B cell (primary cell): ENCODE measurements around the gene DYNLT2. TPM values are rescaled to one million over a fixed set of nuclear protein-coding genes. Genes with fewer than 3 reads are reported as not detected.
"Not testable (repeated sequence)": the region's sequence is repeated elsewhere in the genome, so short reads cannot be mapped to it uniquely, and the experiment has no call there.

Experiments used
- ATAC-seq: fragments of 200-7000 bp; cut with Tn5 transposase; one replicate; pipeline ENCODE4 v1.10.0; 2021; ENCODE audit warnings: low read depth, mild to moderate bottlenecking, moderate number of reproducible peaks, moderate library complexity
- CTCF ChIA-PET: fragments of 350-600 bp; sonication (Branson Sonifier 250); formaldehyde crosslinking; loops from one replicate; lab custom pipeline; 2021; ENCODE audit warnings: antibody characterized with exemption, inconsistent platforms; lab: Charles Lee
- POLR2A ChIA-PET: fragments of 350-600 bp; sonication (Branson Sonifier 250); formaldehyde crosslinking; loops from one replicate; lab custom pipeline; 2021; ENCODE audit warnings: antibody characterized with exemption; lab: Charles Lee
- DNase-seq: peaks from one replicate; pipeline ENCODE4 v3.0.0; 2013
- H2AFZ ChIP-seq: 2 replicates; pipeline ENCODE4 v1.6.1; 2012; ENCODE audit warnings: mild to moderate bottlenecking, low read depth, low read length; ENCODE audit not compliant: insufficient read depth, poor library complexity, severe bottlenecking
- H3K27ac ChIP-seq, 2 donors: 1 replicate in 1 of 2; 2 replicates in 1 of 2; pipeline ENCODE4 v1.5.1; 2012 to 2013; ENCODE audit warnings: low read length in 2 of 2, mild to moderate bottlenecking in 2 of 2, moderate library complexity in 1 of 2
- H3K27me3 ChIP-seq, 4 experiments: fragments of 200-600 bp in 1 of 4; sonication (generic) in 1 of 4; replicated peaks in 1 of 4; 1 replicate in 2 of 4; 2 replicates in 2 of 4; pipeline versions ENCODE4 v1.6.1 to v1.7.0; 2013 to 2016; ENCODE audit warnings: low read length in 3 of 4, mild to moderate bottlenecking in 2 of 4, mixed read lengths in 1 of 4, moderate library complexity in 1 of 4; ENCODE audit not compliant: insufficient read depth in 4 of 4, control insufficient read depth in 3 of 4; ENCODE audit errors: control extremely low read depth in 1 of 4
- H3K36me3 ChIP-seq, 2 experiments: replicated peaks in 1 of 2; 1 replicate in 1 of 2; 2 replicates in 1 of 2; pipeline versions ENCODE4 v1.6.1 to v1.7.1; 2013; ENCODE audit warnings: low read length in 1 of 2; ENCODE audit not compliant: insufficient read depth in 2 of 2, control insufficient read depth in 1 of 2; ENCODE audit errors: control extremely low read depth in 1 of 2, extremely low read depth in 1 of 2
- H3K4me1 ChIP-seq, 2 donors: fragments of 200-600 bp in 1 of 2; sonication (generic) in 1 of 2; 1 replicate in 1 of 2; 2 replicates in 1 of 2; pipeline versions ENCODE4 v1.5.1 to v1.6.1; 2013 to 2017; ENCODE audit warnings: low read length in 2 of 2; ENCODE audit not compliant: control insufficient read depth in 2 of 2, insufficient read depth in 2 of 2
- H3K4me2 ChIP-seq: replicated peaks from 2 replicates; pipeline ENCODE3; 2012; ENCODE audit warnings: mild to moderate bottlenecking, low read depth, low read length; ENCODE audit not compliant: poor library complexity, severe bottlenecking
- H3K4me3 ChIP-seq, 5 experiments: fragments of 200-600 bp in 1 of 5; sonication (generic) in 1 of 5; 1 replicate in 3 of 5; 2 replicates in 2 of 5; pipeline versions ENCODE4 v1.5.1 to v1.7.0; 2011 to 2016; ENCODE audit warnings: low read length in 4 of 5, mild to moderate bottlenecking in 4 of 5, low read depth in 2 of 5, control low read depth in 1 of 5, moderate library complexity in 1 of 5; ENCODE audit not compliant: insufficient read depth in 1 of 5; ENCODE audit errors: control extremely low read depth in 1 of 5, extremely low read depth in 1 of 5
- H3K79me2 ChIP-seq: fragments of 200-600 bp; sonication (generic); one replicate; pipeline ENCODE4 v1.6.0; 2016; ENCODE audit warnings: low read length; ENCODE audit not compliant: control insufficient read depth, insufficient read depth
- H3K9ac ChIP-seq: fragments of 200-600 bp; sonication (generic); 2 replicates; pipeline ENCODE4 v1.6.1; 2017; ENCODE audit warnings: mild to moderate bottlenecking, low read length, moderate library complexity
- H3K9me3 ChIP-seq, 3 donors: one replicate each; pipeline versions ENCODE4 v1.6.1 to v1.7.1; 2013; ENCODE audit warnings: low read length in 2 of 3; ENCODE audit not compliant: control insufficient read depth in 2 of 3, insufficient read depth in 1 of 3; ENCODE audit errors: control extremely low read depth in 1 of 3
- H4K20me1 ChIP-seq: 2 replicates; pipeline ENCODE4 v1.6.0; 2012; ENCODE audit warnings: mild to moderate bottlenecking, low read length; ENCODE audit not compliant: insufficient read depth, control insufficient read depth, poor library complexity, severe bottlenecking
- H3K27ac Mint-ChIP-seq: one replicate; pipeline ENCODE4 v1.8.0; 2021; ENCODE audit warnings: mixed read lengths
- H3K27me3 Mint-ChIP-seq: one replicate; pipeline ENCODE4 v1.8.0; 2021; ENCODE audit warnings: mixed read lengths
- H3K4me1 Mint-ChIP-seq: one replicate; pipeline ENCODE4 v1.8.0; 2021; ENCODE audit warnings: mixed read lengths
- H3K4me3 Mint-ChIP-seq: one replicate; pipeline ENCODE4 v1.8.0; 2021; ENCODE audit warnings: mixed read lengths
- H3K9me3 Mint-ChIP-seq: one replicate; pipeline ENCODE4 v1.8.0; 2022; ENCODE audit warnings: mixed read lengths; ENCODE audit not compliant: insufficient read depth
- EZH2 ChIP-seq: IDR thresholded peaks from 2 replicates; pipeline ENCODE4 v1.6.1; 2012; ENCODE audit warnings: borderline replicate concordance, low read depth, mild to moderate bottlenecking, moderate library complexity, low read length; ENCODE audit not compliant: insufficient read depth, poor library complexity, severe bottlenecking
- WGBS: methylation state at CpG from one replicate; pipeline ENCODE4 v1.1.5; 2013; ENCODE audit warnings: missing lambda C conversion rate; ENCODE audit not compliant: insufficient coverage; 5-methylcytosine and 5-hydroxymethylcytosine counted together
- intact Hi-C: fragments of 100-400 bp; cut with micrococcal nuclease; formaldehyde crosslinking; loops from one replicate; pipeline ENCODE4 v1.10.0; 2022
- polyA plus RNA-seq: library from polyadenylated mRNA; depleted of rRNA; stranded (reverse); fragments of >200 nt; gene quantifications from 2 replicates; pipeline ENCODE4 v1.2.3, GENCODE V29; 2012
- total RNA-seq, 2 donors: library from RNA; stranded (reverse); fragments of 120-200 nt in 1 of 2; gene quantifications; 1 replicate in 1 of 2; 2 replicates in 1 of 2; pipeline versions ENCODE4 v1.2.3 to v1.2.4, GENCODE V29; 2013 to 2022
- TF ChIP-seq, protein P1 (sequence below): fragments of 200-600 bp; IDR thresholded peaks from one replicate; pipeline ENCODE4 v1.8.0; 2022; ENCODE audit warnings: antibody characterized with exemption, mild to moderate bottlenecking

The DYNLT2 gene
- total and polyA plus RNA-seq, 2 donors (not counting 1 experiment from before 2014, with no cell fraction given), result 2.4 to 7.2 TPM

DNA sequence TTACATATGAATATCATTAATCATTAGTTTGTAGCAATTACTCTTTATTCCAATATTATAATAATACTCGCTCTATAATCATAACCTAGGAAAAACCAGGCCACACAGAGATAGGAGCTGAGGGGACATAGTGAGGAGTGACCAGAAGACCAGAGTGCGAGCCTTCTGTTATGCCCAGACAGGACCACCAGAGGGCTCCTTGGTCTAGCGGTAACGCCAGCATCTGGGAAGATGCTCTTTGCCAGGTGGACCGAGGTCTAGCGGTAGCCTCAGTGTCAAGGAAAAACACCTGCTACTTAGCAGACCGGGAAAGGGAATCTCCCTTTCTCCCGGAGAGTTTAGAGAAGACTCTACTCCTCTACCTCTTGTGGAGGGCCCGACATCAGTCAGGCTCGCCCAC is 54.3 kb downstream of the DYNLT2 start:
- H3K27ac Mint-ChIP-seq, H3K27ac ChIP-seq, ATAC-seq, H3K27me3 ChIP-seq, H3K36me3 ChIP-seq, H3K4me2 ChIP-seq, DNase-seq, H3K4me1 ChIP-seq, H3K27me3 Mint-ChIP-seq, H4K20me1 ChIP-seq, POLR2A ChIA-PET, H3K4me3 Mint-ChIP-seq, H3K9me3 Mint-ChIP-seq, H3K9ac ChIP-seq, H3K4me3 ChIP-seq, H2AFZ ChIP-seq, intact Hi-C loops: not testable (repeated sequence)
- Histone ChIP-seq H3K9me3 (peaks cover 0 to 27% (median 13%) of the 10 kb centered on the region in 3 donors), H3K79me2 (peaks cover 38% of the 10 kb centered on the region)
- TF ChIP-seq, protein P1, sequence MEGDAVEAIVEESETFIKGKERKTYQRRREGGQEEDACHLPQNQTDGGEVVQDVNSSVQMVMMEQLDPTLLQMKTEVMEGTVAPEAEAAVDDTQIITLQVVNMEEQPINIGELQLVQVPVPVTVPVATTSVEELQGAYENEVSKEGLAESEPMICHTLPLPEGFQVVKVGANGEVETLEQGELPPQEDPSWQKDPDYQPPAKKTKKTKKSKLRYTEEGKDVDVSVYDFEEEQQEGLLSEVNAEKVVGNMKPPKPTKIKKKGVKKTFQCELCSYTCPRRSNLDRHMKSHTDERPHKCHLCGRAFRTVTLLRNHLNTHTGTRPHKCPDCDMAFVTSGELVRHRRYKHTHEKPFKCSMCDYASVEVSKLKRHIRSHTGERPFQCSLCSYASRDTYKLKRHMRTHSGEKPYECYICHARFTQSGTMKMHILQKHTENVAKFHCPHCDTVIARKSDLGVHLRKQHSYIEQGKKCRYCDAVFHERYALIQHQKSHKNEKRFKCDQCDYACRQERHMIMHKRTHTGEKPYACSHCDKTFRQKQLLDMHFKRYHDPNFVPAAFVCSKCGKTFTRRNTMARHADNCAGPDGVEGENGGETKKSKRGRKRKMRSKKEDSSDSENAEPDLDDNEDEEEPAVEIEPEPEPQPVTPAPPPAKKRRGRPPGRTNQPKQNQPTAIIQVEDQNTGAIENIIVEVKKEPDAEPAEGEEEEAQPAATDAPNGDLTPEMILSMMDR, result peak; percentile 16
- peaks cover 17% of the 10 kb centered on the region for H3K4me1 Mint-ChIP-seq
- WGBS, result 97% methylated on average over 8 of the region's 10 CpGs
- CTCF ChIA-PET, result interaction anchor here (1.0 kb wide), 1 partner anchor 34 kb away, joined by 3 read pairs; no protein-coding TSS in a partner anchor

DNA sequence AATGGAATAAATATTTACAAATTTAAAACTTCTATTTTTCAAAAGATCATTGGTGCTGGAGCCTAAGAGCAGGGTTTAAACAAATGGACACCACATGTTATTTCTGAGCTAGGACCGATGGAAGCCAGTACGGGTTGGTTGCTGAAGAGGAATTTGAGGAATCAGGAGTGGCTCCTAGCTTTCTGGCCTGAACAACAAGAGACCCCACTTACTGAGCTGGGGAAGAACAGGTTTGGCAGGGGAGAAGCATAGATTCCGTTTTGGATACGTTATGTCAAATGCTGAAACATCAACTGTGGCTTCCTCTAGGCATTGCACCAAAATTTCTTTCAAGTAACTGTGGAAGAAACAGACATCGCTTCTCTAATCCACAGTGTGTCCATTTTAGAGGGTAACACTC is 56.2 kb downstream of the DYNLT2 start:
- ChIA-PET POLR2A (no interaction called here), CTCF (no interaction called here)
- H3K4me1 Mint-ChIP-seq, result peaks cover 9% of the 10 kb centered on the region
- Histone ChIP-seq H3K4me1 (no peaks in the 10 kb centered on the region), H3K27me3 (no peaks in the 10 kb centered on the region), H2AFZ (no peak overlapping the region), H3K9me3 (peaks cover 0 to 35% (median 14%) of the 10 kb centered on the region in 3 donors), H3K4me3 (no peak overlapping the region), H3K9ac (no peak overlapping the region), H3K36me3 (peaks cover 3 to 4% of the 10 kb centered on the region in 2 experiments), H4K20me1 (no peaks in the 10 kb centered on the region), H3K79me2 (peaks cover 37% of the 10 kb centered on the region), H3K27ac (no peak overlapping the region), H3K4me2 (no peak overlapping the region)
- H3K27me3 Mint-ChIP-seq, result no peaks in the 10 kb centered on the region
- peaks cover 3% of the 10 kb centered on the region for H3K9me3 Mint-ChIP-seq
- WGBS, result 94% methylated on average over 4 of the region's 5 CpGs
- no peak overlapping the region for H3K4me3 Mint-ChIP-seq
- no peak for ATAC-seq
- intact Hi-C loops, result no loop called here
- no peak for DNase-seq
- TF ChIP-seq, protein P1, result no peak
- TF ChIP-seq EZH2, result no peak
- no peak overlapping the region for H3K27ac Mint-ChIP-seq
